WERI-Rb-1 (cell line): ENCODE measurements around the gene RAD9A.
A peak's percentile ranks its signal among the peaks of the same experiment; 100 is the strongest.

Experiments
- DNase-seq: peaks from one replicate; pipeline ENCODE4 v3.0.0-alpha.2; 2020
- H3K27ac ChIP-seq: fragments of 250-450 bp; sonication (Bioruptor Pico); 2 replicates; pipeline ENCODE4 v1.5.1; 2020; ENCODE audit warnings: mild to moderate bottlenecking, moderate library complexity
- H3K27me3 ChIP-seq: fragments of 250-450 bp; sonication (Bioruptor Pico); 2 replicates; pipeline ENCODE4 v1.5.1; 2021; ENCODE audit warnings: mild to moderate bottlenecking, low read depth, moderate library complexity; ENCODE audit not compliant: insufficient read depth, severe bottlenecking
- H3K36me3 ChIP-seq: fragments of 250-450 bp; sonication (Bioruptor Pico); 2 replicates; pipeline ENCODE4 v1.5.1; 2020; ENCODE audit warnings: mild to moderate bottlenecking, moderate library complexity
- H3K4me3 ChIP-seq: 2 replicates; pipeline ENCODE4 v1.5.1; 2011; ENCODE audit warnings: low read depth, mild to moderate bottlenecking, control low read depth, low read length
- H3K9me3 ChIP-seq: fragments of 250-450 bp; sonication (Bioruptor Pico); 2 replicates; pipeline ENCODE4 v1.5.1; 2021; ENCODE audit warnings: mild to moderate bottlenecking, moderate library complexity; ENCODE audit not compliant: severe bottlenecking
- CTCF ChIP-seq: IDR thresholded peaks from 2 replicates; pipeline ENCODE4 v1.5.1; 2011; ENCODE audit warnings: low read depth, mild to moderate bottlenecking, control low read depth, inconsistent platforms, low read length

Gene RAD9A

GRCh38 chr11:67384851-67385366 is 6.9 kb upstream of the RAD9A start:
- DNase-seq = no peak
- no peak for TF ChIP-seq CTCF
- H3K27me3 ChIP-seq = no peaks in the 10 kb centered on the region
- H3K4me3 ChIP-seq = no peak overlapping the region
- H3K9me3 ChIP-seq = no peaks in the 10 kb centered on the region
- no peak overlapping the region for H3K27ac ChIP-seq
- H3K36me3 ChIP-seq = no peaks in the 10 kb centered on the region

- peak; percentile 65 for DNase-seq
- no peak for TF ChIP-seq CTCF
- Histone ChIP-seq H3K27ac (peak overlapping the region; percentile 88), H3K9me3 (no peaks in the 10 kb centered on the region), H3K36me3 (no peaks in the 10 kb centered on the region), H3K4me3 (peak overlapping the region; percentile 0; the same call in 1 of the 2 replicates), H3K27me3 (no peaks in the 10 kb centered on the region)
Measured at GRCh38 chr11:67387069-67387468, 4.7 kb upstream of the RAD9A start.

- Histone ChIP-seq H3K27me3 (no peaks in the 10 kb centered on the region), H3K4me3 (peak overlapping the region; percentile 14; the same call in 1 of the 2 replicates), H3K27ac (peak overlapping the region; percentile 88), H3K9me3 (no peaks in the 10 kb centered on the region), H3K36me3 (peaks cover under 1% of the 10 kb centered on the region; the same call in 1 of the 2 replicates)
- peak; percentile 92 for DNase-seq
- TF ChIP-seq CTCF = no peak
Measured at GRCh38 chr11:67387518-67387917, 4.3 kb upstream of the RAD9A start.

- peak; percentile 78 for DNase-seq
- Histone ChIP-seq H3K4me3 (no peak overlapping the region), H3K9me3 (no peaks in the 10 kb centered on the region), H3K27ac (peak overlapping the region; percentile 88), H3K36me3 (peaks cover 17% of the 10 kb centered on the region), H3K27me3 (no peaks in the 10 kb centered on the region)
- peak; percentile 83 for TF ChIP-seq CTCF
Measured at GRCh38 chr11:67389477-67389876, 2.3 kb upstream of the RAD9A start.

- Histone ChIP-seq H3K27ac (peak overlapping the region; percentile 96), H3K27me3 (no peaks in the 10 kb centered on the region), H3K4me3 (peak overlapping the region; percentile 85), H3K9me3 (no peaks in the 10 kb centered on the region), H3K36me3 (peaks cover 32% of the 10 kb centered on the region)
- DNase-seq = no peak
- no peak for TF ChIP-seq CTCF
Measured at GRCh38 chr11:67390947-67391303, 861 bp upstream of the RAD9A start.

- no peak for TF ChIP-seq CTCF
- no peaks in the 10 kb centered on the region for H3K27me3 ChIP-seq
- H3K9me3 ChIP-seq = no peaks in the 10 kb centered on the region
- H3K4me3 ChIP-seq = peak overlapping the region; percentile 85
- no peak for DNase-seq
- peaks cover 45% of the 10 kb centered on the region for H3K36me3 ChIP-seq
- H3K27ac ChIP-seq = peak overlapping the region; percentile 96
Measured at GRCh38 chr11:67392183-67392715, 463 bp downstream of the RAD9A start.
